HUES48 (cell line): ENCODE results near the gene CEP72.
A peak's percentile ranks its signal among the peaks of the same experiment; 100 is the strongest.

ENCODE experiments used
- H3K27ac ChIP-seq: one replicate; pipeline ENCODE4 v1.7.0; 2013; ENCODE audit warnings: low read depth, low read length, inconsistent platforms
- H3K27me3 ChIP-seq: 2 replicates; pipeline ENCODE4 v1.6.1; 2013; ENCODE audit warnings: mild to moderate bottlenecking, low read length; ENCODE audit not compliant: control insufficient read depth, insufficient read depth
- H3K36me3 ChIP-seq: 2 replicates; pipeline ENCODE4 v1.6.1; 2013; ENCODE audit warnings: low read length; ENCODE audit not compliant: control insufficient read depth, insufficient read depth
- H3K4me1 ChIP-seq: 2 replicates; pipeline ENCODE4 v1.6.1; 2013; ENCODE audit warnings: mild to moderate bottlenecking, low read length; ENCODE audit not compliant: control insufficient read depth, insufficient read depth
- H3K4me3 ChIP-seq: 2 replicates; pipeline ENCODE4 v1.5.1; 2013; ENCODE audit warnings: mild to moderate bottlenecking, low read depth, low read length
- H3K9ac ChIP-seq: 2 replicates; pipeline ENCODE4 v1.6.1; 2013; ENCODE audit warnings: mild to moderate bottlenecking, low read depth, low read length, moderate library complexity
- H3K9me3 ChIP-seq: 2 replicates; pipeline ENCODE4 v1.6.1; 2013; ENCODE audit warnings: low read length; ENCODE audit not compliant: control insufficient read depth, insufficient read depth

CEP72 gene, protein sequence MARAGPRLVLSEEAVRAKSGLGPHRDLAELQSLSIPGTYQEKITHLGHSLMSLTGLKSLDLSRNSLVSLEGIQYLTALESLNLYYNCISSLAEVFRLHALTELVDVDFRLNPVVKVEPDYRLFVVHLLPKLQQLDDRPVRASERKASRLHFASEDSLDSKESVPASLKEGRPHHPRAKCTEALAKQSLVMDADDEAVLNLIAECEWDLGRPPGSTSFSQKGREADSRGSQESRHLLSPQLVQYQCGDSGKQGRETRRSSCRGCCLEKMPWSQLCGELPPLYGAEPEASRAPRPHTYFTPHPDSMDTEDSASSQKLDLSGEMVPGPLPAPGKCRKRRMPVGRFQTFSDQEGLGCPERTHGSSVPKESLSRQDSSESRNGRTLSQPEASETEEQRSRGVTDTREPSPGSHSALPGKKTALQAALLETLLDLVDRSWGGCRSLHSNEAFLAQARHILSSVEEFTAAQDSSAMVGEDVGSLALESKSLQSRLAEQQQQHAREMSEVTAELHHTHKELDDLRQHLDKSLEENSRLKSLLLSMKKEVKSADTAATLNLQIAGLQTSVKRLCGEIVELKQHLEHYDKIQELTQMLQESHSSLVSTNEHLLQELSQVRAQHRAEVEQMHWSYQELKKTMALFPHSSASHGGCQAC

DNA sequence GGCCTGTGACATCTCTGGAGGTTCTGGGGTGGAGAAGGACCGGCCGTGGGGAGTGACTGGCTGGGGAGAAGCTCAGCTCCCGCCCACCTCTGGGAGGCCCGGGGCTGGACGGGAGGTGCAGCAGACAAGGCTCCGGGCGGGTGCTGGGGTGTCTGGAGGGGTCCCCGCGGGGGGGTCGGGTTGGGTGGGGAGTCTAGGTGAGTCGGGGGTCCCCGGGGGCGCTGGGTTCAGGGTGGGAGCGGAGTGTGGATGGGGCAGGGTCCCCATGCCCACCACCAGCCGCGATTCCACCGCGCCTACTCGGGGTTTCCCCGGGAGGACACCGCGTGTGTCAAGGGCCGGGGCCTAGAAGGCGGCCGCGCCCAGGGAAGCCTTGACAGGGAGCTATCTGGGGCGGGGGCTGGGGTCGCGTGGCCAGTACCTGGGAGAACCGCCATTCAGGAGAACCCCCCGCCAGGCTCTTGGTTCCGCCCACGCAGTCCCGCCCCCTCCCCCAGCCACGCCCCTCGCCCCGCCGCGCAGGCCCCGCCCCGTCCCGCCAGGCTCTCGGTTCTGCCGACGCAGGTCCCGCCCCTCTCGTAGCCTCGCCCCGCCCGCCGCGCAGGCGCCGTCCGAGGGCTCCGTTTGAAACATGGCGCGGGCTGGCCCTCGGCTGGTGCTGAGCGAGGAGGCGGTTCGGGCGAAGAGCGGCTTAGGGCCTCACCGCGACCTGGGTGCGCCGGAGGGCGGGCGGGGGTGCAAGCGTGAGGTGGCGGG is at the start of gene CEP72:
Gene CEP72, plus strand, starts transcription at position 610 of the 756 bp plus-strand sequence. Its CDS starts 22 bp downstream, at position 632.
- H3K27ac ChIP-seq, result no peak within 1 kb of the TSS
- peaks cover 9% of the 10 kb centered on the region; the same call in 1 of the 2 replicates for H3K4me1 ChIP-seq
- no peaks in the 10 kb centered on the region for H3K9me3 ChIP-seq
- no peaks in the 10 kb centered on the region for H3K27me3 ChIP-seq
- H3K9ac ChIP-seq, result peak within 1 kb of the TSS; percentile 26
- no peaks in the 10 kb centered on the region for H3K36me3 ChIP-seq
- peak within 1 kb of the TSS; percentile 85 for H3K4me3 ChIP-seq

DNA sequence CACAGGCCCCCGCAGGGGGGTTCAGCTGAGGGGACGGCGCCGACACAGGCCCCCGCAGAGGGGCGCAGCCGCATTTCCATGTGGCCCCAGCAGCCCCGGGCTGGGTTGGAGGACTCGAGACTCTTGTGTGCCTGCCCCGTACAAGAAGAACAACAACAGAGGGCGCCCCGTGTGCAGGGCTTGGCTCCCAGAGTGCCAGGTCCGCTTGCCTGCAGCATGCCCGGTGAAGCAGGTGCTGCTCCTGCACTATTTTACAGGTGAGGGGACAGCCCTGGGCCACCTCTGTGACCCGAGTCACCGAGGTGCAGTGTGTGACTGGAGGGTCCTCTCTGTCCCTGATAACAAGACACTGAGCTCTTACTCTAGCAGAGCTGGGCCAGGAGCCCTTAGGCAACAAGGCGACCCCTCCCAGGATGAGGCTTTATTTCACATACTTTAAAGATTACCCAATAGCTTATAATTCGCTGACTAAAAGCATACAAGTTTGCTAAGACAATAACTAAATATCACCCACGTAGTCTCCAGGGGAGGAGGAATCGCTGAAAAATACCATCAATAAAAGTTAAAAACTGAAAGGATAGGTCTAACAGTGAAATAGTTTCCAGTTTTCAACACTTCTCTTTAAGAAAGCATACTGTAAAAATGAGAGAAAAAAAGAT is 46.2 kb upstream of the CEP72 start:
- Histone ChIP-seq H3K4me1 (no peaks in the 10 kb centered on the region), H3K27ac (no peak overlapping the region), H3K36me3 (no peaks in the 10 kb centered on the region), H3K27me3 (peaks cover 6% of the 10 kb centered on the region), H3K9ac (no peak overlapping the region), H3K4me3 (no peak overlapping the region), H3K9me3 (no peaks in the 10 kb centered on the region)

DNA sequence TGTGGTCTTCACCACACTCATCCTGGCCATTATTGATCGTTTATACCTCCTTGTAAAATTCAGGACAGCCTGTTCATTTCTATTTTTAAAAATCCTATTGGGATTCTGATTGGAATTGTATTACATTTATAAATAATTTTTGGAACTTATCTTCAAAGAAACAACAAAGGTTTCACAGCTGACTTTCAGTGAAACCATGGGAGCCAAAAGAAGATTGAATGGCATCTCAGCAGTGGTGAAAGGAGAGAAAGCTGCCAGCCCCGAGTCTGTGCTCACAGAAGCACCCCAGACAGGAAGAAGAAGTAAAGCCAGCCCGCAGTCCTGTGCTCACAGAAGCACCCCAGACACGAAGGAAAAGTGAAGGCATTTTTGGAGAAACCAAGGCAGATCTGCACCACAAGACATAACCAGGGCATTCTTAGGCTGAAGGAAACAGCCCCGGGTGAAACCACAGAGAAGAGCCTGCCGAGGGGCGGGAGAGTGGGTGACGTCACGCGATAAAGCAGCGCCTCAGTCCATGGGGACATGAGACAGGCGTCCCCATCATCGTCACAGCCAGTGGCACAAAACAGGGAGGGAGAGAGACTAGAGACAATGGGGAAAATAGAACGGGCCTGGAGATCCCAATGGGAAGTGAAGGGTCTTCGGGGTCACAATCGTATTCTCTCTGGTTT is 45.4 kb upstream of the CEP72 start:
- Histone ChIP-seq H3K27ac (no peak overlapping the region), H3K4me1 (no peaks in the 10 kb centered on the region), H3K36me3 (no peaks in the 10 kb centered on the region), H3K4me3 (no peak overlapping the region), H3K27me3 (peaks cover 6% of the 10 kb centered on the region), H3K9ac (no peak overlapping the region), H3K9me3 (no peaks in the 10 kb centered on the region)

DNA sequence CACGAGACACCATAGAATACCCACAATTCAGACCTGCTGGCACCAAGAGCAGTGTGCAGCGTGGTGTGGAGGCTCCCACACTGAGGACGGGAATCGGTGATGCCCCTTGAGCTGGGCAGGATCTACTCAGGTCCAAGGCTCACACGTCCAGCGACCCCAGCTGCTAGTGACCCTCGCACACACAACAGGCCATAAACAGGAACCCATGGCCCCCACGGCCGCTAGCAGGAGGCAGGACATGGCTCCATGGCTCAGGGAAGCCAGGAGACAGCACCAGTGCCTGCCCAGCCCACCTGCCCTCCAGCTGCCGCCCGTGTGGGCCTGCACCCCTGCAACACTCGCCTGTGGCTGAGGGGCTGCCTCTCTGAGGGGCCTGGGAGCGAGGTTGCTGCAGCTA is 44.5 kb upstream of the CEP72 start:
- H3K9me3 ChIP-seq, result no peaks in the 10 kb centered on the region
- H3K4me3 ChIP-seq, result no peak overlapping the region
- peaks cover 6% of the 10 kb centered on the region for H3K27me3 ChIP-seq
- H3K9ac ChIP-seq, result no peak overlapping the region; the same call in 1 of the 2 replicates
- no peak overlapping the region for H3K27ac ChIP-seq
- peaks cover 3% of the 10 kb centered on the region; the same call in 1 of the 2 replicates for H3K4me1 ChIP-seq
- H3K36me3 ChIP-seq, result no peaks in the 10 kb centered on the region

DNA sequence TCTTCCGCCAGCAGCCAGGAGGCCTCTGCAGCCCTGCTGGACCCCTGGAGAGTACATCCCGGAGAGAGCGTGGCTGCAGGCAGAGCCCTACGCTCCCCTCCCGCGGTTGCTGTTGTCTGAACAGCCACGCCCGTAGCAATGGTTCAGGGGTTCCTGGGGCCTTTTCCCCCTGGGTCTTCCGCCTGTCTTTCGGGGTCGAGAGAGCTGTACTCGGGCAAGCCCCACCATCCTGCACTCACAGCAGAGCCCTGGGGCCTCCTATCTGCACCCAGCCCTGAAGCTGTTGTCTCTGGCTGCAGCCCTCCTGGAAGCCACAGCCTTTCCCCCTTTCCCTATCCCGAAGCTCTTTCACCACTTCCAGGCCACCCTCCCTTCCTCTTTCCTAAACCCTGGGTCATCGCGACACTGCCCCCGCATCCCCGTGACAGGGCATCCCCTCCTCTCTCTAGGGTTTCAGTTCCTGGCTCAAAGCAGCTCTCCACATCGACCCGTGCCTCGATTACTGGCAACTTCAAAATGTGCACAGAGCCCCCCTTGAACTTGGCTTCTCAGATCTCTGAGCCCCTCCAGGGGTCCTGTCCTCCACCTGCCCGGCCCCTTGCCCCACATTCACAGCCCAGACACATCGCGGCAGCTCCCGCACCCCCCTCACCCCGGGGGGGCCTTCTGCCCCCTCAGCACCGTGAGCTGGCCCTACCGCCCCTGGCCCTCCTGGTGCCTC is 43.9 kb upstream of the CEP72 start:
- Histone ChIP-seq H3K9me3 (no peaks in the 10 kb centered on the region), H3K9ac (no peak overlapping the region; the same call in 1 of the 2 replicates), H3K27me3 (peaks cover 6% of the 10 kb centered on the region), H3K36me3 (no peaks in the 10 kb centered on the region), H3K4me3 (no peak overlapping the region), H3K4me1 (peaks cover 3% of the 10 kb centered on the region; the same call in 1 of the 2 replicates), H3K27ac (no peak overlapping the region)

DNA sequence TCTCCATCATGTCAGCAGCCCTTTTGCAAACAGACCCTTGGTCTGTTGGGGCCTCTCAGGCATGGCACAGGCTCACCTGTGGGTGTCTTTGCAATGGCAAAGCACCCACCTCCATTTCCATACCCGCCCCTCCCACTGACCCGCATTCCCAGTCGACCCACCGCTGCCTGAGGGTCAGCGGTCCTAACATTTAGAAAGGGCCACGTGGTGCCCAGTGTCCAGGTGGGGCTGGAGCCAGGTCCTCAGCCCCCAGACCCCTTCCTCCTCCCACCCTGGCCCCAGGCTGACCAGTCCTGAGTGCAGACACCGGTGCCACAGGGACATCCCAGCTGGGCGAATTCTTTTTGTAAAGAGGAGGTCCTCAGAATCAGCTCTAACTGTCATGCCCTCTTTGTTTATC is 43.3 kb upstream of the CEP72 start:
- H3K9ac ChIP-seq, result no peak overlapping the region
- H3K9me3 ChIP-seq, result no peaks in the 10 kb centered on the region
- H3K27ac ChIP-seq, result no peak overlapping the region
- peaks cover 6% of the 10 kb centered on the region for H3K27me3 ChIP-seq
- peaks cover 3% of the 10 kb centered on the region; the same call in 1 of the 2 replicates for H3K4me1 ChIP-seq
- H3K4me3 ChIP-seq, result no peak overlapping the region
- H3K36me3 ChIP-seq, result no peaks in the 10 kb centered on the region

DNA sequence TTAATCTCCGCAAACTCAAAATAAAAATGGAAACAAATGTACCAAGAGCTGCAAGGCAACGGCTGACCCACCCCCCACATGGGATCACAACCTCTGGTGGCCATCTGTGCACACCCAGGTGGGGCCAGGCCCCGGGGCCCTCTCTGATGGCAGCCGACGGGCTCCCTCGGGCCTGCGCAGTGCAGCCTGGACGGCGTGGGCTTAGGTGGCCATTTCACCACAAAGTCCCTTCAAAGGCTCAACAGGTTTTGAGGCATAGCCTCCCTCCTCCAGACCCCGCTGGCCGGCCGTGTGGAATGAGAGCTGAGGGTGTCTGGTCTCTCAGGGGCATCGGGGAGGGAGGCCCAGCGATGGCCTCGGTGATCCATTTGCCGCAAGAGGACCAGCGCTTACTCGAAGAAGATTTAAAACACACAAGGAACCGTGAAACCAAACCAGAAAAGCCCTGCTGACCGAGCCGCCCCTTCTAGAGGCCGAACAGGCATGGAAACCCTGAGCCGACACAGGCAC is 42.7 kb upstream of the CEP72 start:
- H3K27me3 ChIP-seq, result peaks cover 6% of the 10 kb centered on the region

DNA sequence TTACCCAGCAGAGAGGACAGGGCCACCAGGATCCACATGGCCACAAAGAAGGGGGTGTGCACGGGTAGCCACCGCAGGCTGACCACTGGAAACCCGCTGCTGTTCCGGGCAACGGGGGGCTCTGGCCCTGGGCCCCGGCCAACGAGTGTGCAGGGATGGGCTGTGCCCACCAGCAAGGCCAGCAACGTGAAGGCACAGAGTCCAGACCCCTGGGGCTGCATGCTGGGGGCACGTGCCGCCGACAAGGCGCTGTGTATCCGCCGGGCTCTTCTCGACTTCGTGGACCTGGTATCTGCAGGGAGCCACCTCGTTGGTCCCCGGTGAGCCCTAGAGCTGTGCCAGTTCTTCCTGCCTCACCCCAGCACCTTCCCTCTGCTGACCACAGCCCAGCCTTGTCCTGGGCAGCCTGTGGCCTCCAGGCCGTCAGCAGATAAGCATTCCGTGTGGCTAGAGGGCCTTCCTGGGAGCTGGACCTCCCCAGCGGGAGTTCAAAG is 42.2 kb upstream of the CEP72 start:
- H3K4me1 ChIP-seq, result peaks cover 3% of the 10 kb centered on the region; the same call in 1 of the 2 replicates
- no peaks in the 10 kb centered on the region for H3K36me3 ChIP-seq
- H3K27ac ChIP-seq, result no peak overlapping the region
- H3K27me3 ChIP-seq, result peaks cover 6% of the 10 kb centered on the region
- H3K9me3 ChIP-seq, result no peaks in the 10 kb centered on the region
- no peak overlapping the region for H3K9ac ChIP-seq
- no peak overlapping the region for H3K4me3 ChIP-seq

More for the DNA sequence above, 42.7 kb upstream of the CEP72 start:
- H3K27ac ChIP-seq, result no peak overlapping the region
- no peaks in the 10 kb centered on the region for H3K36me3 ChIP-seq
- no peak overlapping the region for H3K4me3 ChIP-seq
- H3K4me1 ChIP-seq, result peaks cover 3% of the 10 kb centered on the region; the same call in 1 of the 2 replicates
- no peaks in the 10 kb centered on the region for H3K9me3 ChIP-seq
- no peak overlapping the region for H3K9ac ChIP-seq

DNA sequence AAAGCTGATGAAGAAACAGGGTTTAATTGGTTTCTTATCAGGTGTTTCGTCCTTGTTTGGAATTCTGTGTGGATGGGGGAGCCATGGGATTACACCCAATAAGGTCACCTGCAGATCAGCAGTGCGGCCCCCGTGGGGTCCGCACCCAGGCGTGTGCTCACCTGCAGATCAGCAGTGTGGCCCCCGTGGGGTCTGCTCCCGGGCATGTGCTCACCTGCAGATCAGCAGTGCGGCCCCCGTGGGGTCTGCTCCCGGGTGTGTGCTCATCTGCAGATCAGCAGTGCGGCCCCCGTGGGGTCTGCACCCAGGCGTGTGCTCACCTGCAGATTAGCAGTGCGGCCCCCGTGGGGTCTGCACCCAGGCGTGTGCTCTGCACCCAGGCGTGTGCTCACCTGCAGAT is 41.7 kb upstream of the CEP72 start:
- no peaks in the 10 kb centered on the region for H3K36me3 ChIP-seq
- no peak overlapping the region for H3K4me3 ChIP-seq
- H3K27me3 ChIP-seq, result peaks cover 6% of the 10 kb centered on the region
- no peak overlapping the region for H3K9ac ChIP-seq
- no peak overlapping the region for H3K27ac ChIP-seq
- H3K9me3 ChIP-seq, result no peaks in the 10 kb centered on the region
- H3K4me1 ChIP-seq, result peaks cover 3% of the 10 kb centered on the region; the same call in 1 of the 2 replicates
